HG03095 (cell line): ENCODE results near the gene GPC6.

ENCODE experiments used
- ATAC-seq: cut with Tn5 transposase; IDR thresholded peaks from one replicate; pipeline ENCODE4 v1.9.1; 2021; ENCODE audit warnings: moderate library complexity; ENCODE audit not compliant: unreplicated experiment

The GPC6 gene

GRCh38 chr13:94073007-94073744 is 846.6 kb downstream of the GPC6 start:
- no peak for ATAC-seq

- ATAC-seq: no peak
Measured at GRCh38 chr13:94079876-94080275, 853.3 kb downstream of the GPC6 start.

GRCh38 chr13:94080527-94080926 is 853.9 kb downstream of the GPC6 start:
- ATAC-seq: no peak

- ATAC-seq: no peak
Measured at GRCh38 chr13:94087100-94087499, 860.5 kb downstream of the GPC6 start.

- ATAC-seq: no peak
Measured at GRCh38 chr13:94088742-94089141, 862.1 kb downstream of the GPC6 start.

- ATAC-seq: no peak
Measured at GRCh38 chr13:94090773-94091480, 864.3 kb downstream of the GPC6 start.

GRCh38 chr13:94093652-94094315 is 867.2 kb downstream of the GPC6 start:
- ATAC-seq: no peak

- ATAC-seq: no peak
Measured at GRCh38 chr13:94109715-94110374, 883.2 kb downstream of the GPC6 start.

GRCh38 chr13:94112227-94112626 is 885.6 kb downstream of the GPC6 start:
- ATAC-seq: no peak

GRCh38 chr13:94112731-94113130 is 886.1 kb downstream of the GPC6 start:
- ATAC-seq: no peak

GRCh38 chr13:94113245-94113644 is 886.6 kb downstream of the GPC6 start:
- no peak for ATAC-seq

GRCh38 chr13:94114166-94114565 is 887.6 kb downstream of the GPC6 start:
- ATAC-seq: no peak

- ATAC-seq: no peak
Measured at GRCh38 chr13:94115054-94115453, 888.4 kb downstream of the GPC6 start.

GRCh38 chr13:94119360-94119936 is 892.8 kb downstream of the GPC6 start:
- ATAC-seq: no peak

- ATAC-seq: no peak
Measured at GRCh38 chr13:94120878-94121277, 894.3 kb downstream of the GPC6 start.

GRCh38 chr13:94121686-94122085 is 895.1 kb downstream of the GPC6 start:
- ATAC-seq: no peak

- ATAC-seq: no peak
Measured at GRCh38 chr13:94122300-94122915, 895.8 kb downstream of the GPC6 start.

GRCh38 chr13:94123557-94123956 is 897.0 kb downstream of the GPC6 start:
- ATAC-seq: no peak

GRCh38 chr13:94128430-94128829 is 901.8 kb downstream of the GPC6 start:
- no peak for ATAC-seq

GRCh38 chr13:94129490-94129894 is 902.9 kb downstream of the GPC6 start:
- ATAC-seq: no peak

GRCh38 chr13:94138831-94139230 is 912.2 kb downstream of the GPC6 start:
- ATAC-seq: no peak
